ENCODE results near the gene KCND3.

Gene KCND3

GRCh38 chr1:111971396-111971795 lies 18.1 kb downstream of the KCND3 start:
- no peak for TF ChIP-seq CTCF (conservative IDR thresholded peaks at IDR 0.05; ENCODE audit: low read length)
- H3K4me3 ChIP-seq (ENCODE audit: low read length): no peak overlapping the region
- DNase-seq (ENCODE audit: low read depth): no peak

GRCh38 chr1:111968511-111968910 lies 21.0 kb downstream of the KCND3 start:
- DNase-seq (ENCODE audit: low read depth): no peak
- TF ChIP-seq CTCF (conservative IDR thresholded peaks at IDR 0.05; ENCODE audit: low read length): no peak
- H3K4me3 ChIP-seq (ENCODE audit: low read length): no peak overlapping the region

DNA sequence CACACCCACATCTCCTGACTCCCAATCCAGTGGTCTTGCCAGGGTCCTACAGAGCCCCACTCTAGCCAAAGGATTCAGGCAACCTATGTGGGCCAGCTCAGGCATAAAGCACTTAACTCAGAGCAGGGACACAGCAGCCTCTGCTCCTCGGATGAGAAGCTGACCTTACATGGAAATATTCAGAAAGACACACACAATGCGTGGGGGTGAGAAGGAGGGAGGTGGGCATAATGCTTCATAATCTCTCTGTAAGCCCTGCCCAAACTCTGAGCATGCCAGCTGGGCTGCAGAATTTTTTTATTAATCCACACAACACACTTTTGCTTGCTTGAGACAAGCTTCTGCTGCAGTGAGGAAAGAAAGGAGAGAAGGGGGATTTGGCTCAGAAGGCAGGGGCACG lies 21.6 kb downstream of the KCND3 start:
- TF ChIP-seq CTCF (conservative IDR thresholded peaks at IDR 0.05; ENCODE audit: low read length): no peak

GRCh38 chr1:111967067-111967690 lies 22.3 kb downstream of the KCND3 start:
- TF ChIP-seq CTCF (conservative IDR thresholded peaks at IDR 0.05; ENCODE audit: low read length): no peak
- H3K4me3 ChIP-seq (ENCODE audit: low read length): no peak overlapping the region
- no peak for DNase-seq (ENCODE audit: low read depth)

More for the DNA sequence above, 21.6 kb downstream of the KCND3 start:
- no peak overlapping the region for H3K4me3 ChIP-seq (ENCODE audit: low read length)
- no peak for DNase-seq (ENCODE audit: low read depth)

DNA sequence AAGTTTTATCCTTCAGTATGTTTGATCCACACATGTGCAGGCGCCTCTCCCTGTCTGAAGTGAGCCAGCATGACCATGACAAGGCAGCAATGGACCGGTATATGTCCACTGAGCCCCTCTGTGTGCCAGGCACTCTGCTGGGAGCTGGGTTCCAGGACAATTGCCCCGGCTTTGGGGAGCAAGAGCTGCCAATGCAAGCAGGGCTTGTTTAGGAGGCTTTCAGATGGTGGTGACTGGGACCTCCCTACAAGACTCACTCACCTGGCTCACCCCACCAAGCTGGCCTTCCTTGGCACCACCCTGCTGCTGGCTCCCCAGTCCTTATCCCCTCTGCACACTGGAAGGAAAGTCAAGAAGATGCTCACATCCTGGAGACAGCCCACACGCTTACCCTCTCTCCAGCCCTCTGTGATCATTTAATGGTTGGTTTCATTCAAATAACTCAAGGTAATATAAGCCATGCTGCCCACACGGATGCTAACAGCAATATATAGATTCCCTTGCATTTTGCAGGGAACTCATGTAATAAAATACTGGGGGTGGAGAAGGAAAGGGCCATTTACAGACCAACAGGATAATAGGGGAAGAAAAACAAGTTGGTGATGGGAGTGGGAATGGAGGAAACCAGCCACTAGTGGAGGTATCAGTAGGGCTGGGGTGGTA lies 23.6 kb downstream of the KCND3 start:
- H3K4me3 ChIP-seq (ENCODE audit: low read length): no peak overlapping the region
- TF ChIP-seq CTCF (conservative IDR thresholded peaks at IDR 0.05; ENCODE audit: low read length): no peak
- no peak for DNase-seq (ENCODE audit: low read depth)

DNA sequence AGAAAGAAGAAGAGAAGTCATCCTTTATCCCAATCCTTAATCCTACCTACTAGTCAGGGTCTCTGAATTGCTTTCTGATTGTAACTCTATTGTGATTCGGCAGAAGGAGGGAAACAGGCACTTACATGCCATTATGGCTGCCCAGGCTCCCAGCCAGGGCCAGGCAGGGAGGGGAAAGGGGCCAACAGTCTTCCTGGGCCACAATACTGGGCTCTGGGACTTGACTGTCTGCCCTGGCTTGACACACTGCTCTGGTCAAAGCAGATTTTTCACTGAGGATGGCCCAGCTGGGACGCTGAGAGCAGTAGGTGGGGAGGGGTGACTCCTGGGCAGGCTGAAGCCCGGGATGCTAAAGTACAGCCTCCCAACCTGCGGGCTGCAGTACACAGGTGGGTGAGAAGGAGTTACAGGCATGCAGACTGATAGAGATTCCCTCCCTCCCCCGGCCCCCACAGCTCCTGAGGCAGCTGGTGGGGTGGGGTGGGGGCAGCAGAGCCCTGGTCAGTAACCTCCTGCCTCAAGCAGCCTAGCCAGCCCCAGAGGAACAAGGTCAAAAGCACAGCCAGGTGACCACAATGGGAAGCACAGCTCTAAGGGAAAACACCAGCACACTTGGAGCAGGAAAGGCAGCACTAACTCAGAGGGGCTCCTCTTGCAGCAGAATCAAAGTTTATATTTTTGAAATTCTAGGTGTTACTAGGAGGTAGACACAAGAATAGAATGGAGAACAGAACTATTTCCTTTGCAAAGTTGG lies 25.3 kb downstream of the KCND3 start:
- no peak for DNase-seq (ENCODE audit: low read depth)
- H3K4me3 ChIP-seq (ENCODE audit: low read length): no peak overlapping the region
- TF ChIP-seq CTCF (conservative IDR thresholded peaks at IDR 0.05; ENCODE audit: low read length): no peak

All from AG10803 (cell line).